GM18499 (cell line): Measurements from ENCODE around the gene HPSE2.

Experiments used
- ATAC-seq: cut with Tn5 transposase; IDR thresholded peaks from one replicate; pipeline ENCODE4 v1.9.1; 2021; ENCODE audit warnings: moderate number of reproducible peaks; ENCODE audit not compliant: insufficient read depth, unreplicated experiment

HPSE2 gene

GRCh38 chr10:98636921-98637329, 598.7 kb downstream of the HPSE2 start:
- ATAC-seq: no peak

GRCh38 chr10:98632456-98633150, 603.0 kb downstream of the HPSE2 start:
- no peak for ATAC-seq

DNA sequence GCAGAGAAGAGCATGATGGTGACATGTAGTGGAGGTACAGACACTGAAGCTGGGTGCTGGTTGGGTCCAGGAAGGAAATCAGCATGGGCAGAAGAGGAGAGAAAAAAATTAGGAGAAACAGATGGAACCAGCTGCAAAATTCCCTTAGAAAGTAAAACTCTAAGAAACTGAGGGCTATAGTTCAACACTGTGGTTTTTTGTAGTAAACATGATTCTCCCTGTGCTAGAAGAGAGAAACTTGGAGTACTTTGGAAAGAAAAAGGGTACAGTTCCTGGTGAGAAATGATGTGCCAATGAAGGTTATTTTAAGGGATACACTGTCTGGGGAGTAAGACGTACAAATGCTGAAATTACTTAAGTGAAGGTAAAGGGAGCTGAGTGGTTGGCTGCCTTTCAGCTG, 607.4 kb downstream of the HPSE2 start:
- no peak for ATAC-seq

GRCh38 chr10:98627711-98628110, 607.9 kb downstream of the HPSE2 start:
- ATAC-seq: no peak

GRCh38 chr10:98624963-98625362, 610.7 kb downstream of the HPSE2 start:
- no peak for ATAC-seq

DNA sequence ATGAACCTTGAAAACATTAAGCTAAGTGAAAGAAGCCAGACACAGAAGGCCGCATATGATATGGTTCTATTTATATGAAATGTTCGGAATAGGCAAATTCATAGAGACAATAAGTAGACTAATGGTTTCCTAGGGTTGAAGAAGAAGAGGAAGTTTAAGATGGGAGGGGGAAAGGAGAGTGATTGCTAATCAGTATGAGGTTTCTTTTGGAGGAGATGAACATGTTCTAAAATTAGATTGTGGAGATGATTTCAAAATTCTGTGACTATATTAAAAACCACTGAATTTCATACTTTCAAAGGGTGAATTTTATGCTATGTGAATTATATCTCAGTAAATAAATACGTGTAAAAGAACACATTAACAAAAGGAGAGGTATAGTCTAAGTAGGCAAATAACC, 612.5 kb downstream of the HPSE2 start:
- no peak for ATAC-seq

GRCh38 chr10:98621630-98622029, 614.0 kb downstream of the HPSE2 start:
- no peak for ATAC-seq

DNA sequence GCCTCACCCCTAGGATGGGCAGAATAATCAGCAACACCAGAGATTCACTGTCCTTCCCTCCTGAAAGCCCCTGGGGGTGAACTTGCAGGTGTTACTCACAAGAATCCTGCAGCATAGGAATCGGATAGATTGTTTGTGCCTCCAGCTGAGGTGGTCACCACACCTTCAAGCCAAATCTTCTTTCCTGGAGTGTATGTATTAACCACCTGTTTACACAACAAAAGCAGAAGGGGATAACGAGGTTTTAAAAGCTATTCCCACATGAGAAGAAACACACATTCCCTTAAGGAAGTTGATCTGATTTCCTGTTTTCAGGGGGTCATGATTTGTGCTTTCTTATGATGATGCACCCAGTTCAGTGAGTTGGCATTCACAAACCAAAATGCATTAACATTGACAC, 615.1 kb downstream of the HPSE2 start:
- ATAC-seq: no peak

DNA sequence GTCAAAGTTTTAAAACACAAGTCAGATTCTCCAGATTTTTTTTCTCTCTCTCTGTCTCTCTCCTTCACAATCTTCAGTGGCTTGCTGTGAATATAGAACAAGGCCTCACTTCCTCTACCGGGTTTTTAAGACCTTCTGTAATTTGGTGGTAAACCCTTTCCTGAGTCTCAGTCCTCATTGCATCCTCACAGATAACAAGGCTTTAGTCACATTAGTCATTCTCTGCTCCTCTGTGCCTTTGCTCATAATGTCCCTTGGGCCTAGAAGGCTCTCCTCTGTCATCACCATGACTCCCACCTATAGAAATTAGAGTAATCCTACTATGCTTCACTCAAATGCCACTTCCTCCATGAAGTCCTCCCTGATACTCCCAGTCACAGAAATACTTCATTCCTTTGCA, 616.2 kb downstream of the HPSE2 start:
- ATAC-seq: no peak

DNA sequence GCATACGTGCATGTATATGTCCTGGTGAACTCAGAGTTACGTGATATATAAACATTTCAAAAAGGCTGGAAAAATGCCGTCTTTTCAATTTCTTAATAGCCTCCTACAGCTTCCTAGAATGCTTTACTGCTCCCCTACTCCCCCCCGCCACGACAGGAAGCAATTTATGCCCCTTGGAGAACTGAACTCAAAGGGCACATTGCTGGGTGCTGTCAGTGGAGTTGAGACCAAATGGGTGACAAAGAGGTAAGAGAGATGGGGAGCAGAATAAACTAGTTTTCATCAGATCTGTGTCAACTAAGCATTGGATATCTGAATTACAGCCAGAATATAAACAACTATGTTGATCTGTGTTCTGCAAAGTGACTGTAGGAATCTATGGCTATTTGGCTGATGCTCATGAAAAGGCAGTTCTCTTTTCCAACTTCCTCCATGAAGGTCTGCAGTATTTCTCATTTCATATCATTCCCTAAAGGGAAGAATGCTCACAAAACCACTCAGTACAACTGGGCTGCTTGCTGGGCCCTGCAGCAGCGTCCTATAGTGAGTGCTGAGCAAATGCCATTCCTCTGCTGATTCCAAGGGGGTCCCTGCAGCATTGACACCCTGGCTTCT, 617.6 kb downstream of the HPSE2 start:
- ATAC-seq: no peak

- ATAC-seq: no peak
Observed at GRCh38 chr10:98613446-98613845, 622.2 kb downstream of the HPSE2 start.

GRCh38 chr10:98611436-98611835, 624.2 kb downstream of the HPSE2 start:
- no peak for ATAC-seq

GRCh38 chr10:98610836-98611235, 624.8 kb downstream of the HPSE2 start:
- ATAC-seq: no peak

GRCh38 chr10:98610301-98610700, 625.4 kb downstream of the HPSE2 start:
- ATAC-seq: no peak

DNA sequence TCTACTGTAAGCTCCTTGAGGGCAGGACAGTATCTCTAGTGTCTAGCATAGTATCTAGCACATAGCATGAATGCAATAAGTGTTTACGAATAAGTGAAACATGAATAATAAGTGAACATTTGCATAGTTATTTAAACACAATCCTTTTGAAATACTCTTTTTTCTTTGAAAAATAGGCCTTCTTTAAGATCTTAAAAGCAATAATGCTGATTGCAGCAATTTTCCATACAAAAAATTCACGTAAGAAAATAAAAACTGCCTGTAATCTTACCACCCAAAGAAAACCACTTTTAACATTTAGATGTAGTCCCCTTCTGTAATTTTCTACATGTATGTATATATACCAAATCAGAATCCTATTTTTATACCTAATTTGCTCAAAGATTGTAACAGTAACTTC, 626.4 kb downstream of the HPSE2 start:
- ATAC-seq: no peak

GRCh38 chr10:98608411-98608810, 627.2 kb downstream of the HPSE2 start:
- no peak for ATAC-seq

DNA sequence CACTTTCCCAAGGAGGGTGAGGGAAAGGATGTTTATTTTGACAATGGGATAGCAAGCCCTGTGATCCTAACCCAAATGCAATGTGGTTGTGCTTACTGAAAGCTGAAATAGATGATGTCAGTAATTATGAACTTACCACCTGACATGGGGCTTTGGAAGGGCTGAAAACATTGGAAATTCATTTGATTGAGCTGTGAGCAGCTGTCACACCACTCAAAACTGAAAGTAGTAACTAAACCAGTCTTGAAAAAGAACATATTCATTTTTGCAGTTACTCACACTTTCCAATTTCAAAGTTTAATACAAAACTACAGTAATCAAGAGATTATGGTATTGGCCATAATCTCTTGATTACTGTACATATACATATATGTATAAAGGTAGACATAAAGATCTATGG, 633.4 kb downstream of the HPSE2 start:
- no peak for ATAC-seq

DNA sequence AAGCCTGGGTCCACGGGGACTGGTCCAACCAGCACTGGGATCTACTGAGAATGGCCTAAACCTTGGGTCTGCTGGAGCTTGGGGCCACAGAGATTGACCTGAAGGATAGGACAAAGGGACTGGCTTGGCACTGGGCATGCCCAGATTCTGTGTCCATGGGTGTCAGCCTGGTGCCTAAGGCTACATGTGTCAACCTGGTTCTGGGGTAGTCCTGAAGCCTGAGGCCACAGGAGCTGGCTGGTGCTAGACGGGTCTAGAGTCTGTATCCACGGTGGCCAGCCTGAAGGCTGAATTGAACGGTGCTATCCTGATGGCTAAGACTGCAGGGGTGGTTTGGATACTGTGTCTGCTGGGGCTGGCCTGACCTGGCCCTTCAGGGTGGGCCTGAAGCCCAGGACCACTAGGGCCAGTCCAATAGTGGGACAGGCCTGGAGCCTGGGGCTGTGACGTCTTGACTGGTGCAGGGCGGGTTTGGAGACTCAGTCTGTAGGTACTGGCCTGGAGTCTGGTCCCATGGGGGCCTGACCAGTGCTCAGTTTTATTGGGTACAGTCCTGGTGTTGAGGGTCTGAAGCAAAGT, 636.5 kb downstream of the HPSE2 start:
- no peak for ATAC-seq

GRCh38 chr10:98596404-98596803, 639.2 kb downstream of the HPSE2 start:
- ATAC-seq: no peak

GRCh38 chr10:98589691-98590090, 646.0 kb downstream of the HPSE2 start:
- no peak for ATAC-seq

DNA sequence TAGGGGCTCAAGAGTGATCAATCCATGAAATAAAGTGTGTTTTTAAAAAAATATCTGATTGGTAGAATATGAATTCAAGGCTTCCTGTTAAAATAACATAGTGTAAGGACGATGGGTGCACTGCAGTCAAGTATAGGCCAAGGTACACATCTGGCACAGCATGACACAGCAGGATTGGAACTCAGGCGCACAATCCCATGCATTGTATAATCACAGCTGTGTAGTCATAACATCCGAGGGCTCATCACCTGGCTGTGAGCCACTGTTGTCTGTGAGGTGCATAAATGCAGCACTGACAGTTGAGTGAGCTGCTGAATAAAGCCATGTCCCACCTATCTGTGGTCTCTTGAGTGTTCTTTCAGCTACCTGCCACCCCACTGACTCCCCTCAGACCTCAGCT, 646.6 kb downstream of the HPSE2 start:
- no peak for ATAC-seq
